ENCODE results near the gene MKI67.

Gene MKI67

DNA sequence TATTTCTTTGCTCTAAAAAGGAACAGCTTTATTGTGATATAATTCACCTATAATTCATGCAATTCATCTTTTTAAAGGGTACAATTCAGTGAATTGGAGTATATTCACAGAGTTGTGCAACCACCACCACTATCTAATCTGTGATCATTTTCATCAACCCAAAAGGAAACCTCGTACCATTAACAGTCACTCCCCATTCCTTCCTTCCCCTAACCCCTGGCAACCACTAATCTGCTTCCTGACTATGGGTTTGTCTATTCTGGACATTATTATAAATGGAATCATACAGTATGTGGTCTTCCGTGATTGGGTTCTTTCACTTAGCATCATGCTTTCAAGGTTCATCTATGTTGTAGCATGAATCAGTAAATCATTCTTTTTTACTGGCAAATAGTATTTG lies 52.3 kb downstream of the MKI67 start:
- DNase-seq, result no peak
- H3K9me3 ChIP-seq, result no peaks in the 10 kb centered on the region
- no peaks in the 10 kb centered on the region for H3K27me3 ChIP-seq
- intact Hi-C loops (cut with DNase I; ENCODE audit: low total_unique reads), result loop anchor here (5.0 kb wide), 1 partner anchor 37 kb away; no protein-coding TSS in a partner anchor
- H3K36me3 ChIP-seq, result peaks cover 0 to 72% (median 41%) of the 10 kb centered on the region in 3 donors
- no peak overlapping the region for H3K4me3 ChIP-seq
- H3K27ac ChIP-seq, result no peak overlapping the region
- H3K4me1 ChIP-seq, result peaks cover 0 to 5% (median 0%) of the 10 kb centered on the region in 4 donors
- TF ChIP-seq CTCF (IDR thresholded peaks at IDR 0.05), result no peak

GRCh38 chr10:128072941-128073645 lies 53.1 kb downstream of the MKI67 start:
- Histone ChIP-seq H3K9me3 (no peaks in the 10 kb centered on the region), H3K4me3 (no peak overlapping the region), H3K27me3 (no peaks in the 10 kb centered on the region), H3K27ac (no peak overlapping the region), H3K36me3 (peaks cover 0 to 69% (median 41%) of the 10 kb centered on the region in 3 donors), H3K4me1 (peaks cover 0 to 5% (median 0%) of the 10 kb centered on the region in 4 donors)
- intact Hi-C loops (cut with DNase I; ENCODE audit: low total_unique reads), result loop anchor here (5.0 kb wide), 1 partner anchor 36 kb away; no protein-coding TSS in a partner anchor
- DNase-seq, result peak in 1 of 2 donors; percentile 56
- no peak for TF ChIP-seq CTCF (IDR thresholded peaks at IDR 0.05)

DNA sequence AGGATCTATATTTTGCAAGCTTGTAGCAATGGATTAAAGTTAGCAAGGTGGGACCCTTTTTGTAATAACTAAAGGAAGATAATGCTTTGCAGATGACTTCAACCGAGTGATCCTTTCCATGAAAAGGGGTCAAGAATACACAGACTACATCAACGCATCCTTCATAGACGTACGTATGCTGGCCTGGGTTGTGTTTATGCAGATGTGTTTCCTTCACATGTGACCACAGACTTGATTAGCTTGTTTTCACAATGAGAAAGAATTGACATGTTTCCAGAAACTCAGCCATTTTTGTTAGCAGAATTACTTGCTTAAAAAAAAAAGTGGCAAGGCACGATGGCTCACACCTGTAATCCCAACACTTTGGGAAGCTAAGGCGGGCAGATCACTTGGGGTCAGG lies 54.2 kb downstream of the MKI67 start:
- intact Hi-C loops (cut with DNase I; ENCODE audit: low total_unique reads), result loop anchor here (5.0 kb wide), 1 partner anchor 35 kb away; no protein-coding TSS in a partner anchor

GRCh38 chr10:128071417-128071782 lies 54.8 kb downstream of the MKI67 start:
- Histone ChIP-seq H3K4me3 (no peak overlapping the region), H3K27me3 (no peaks in the 10 kb centered on the region), H3K9me3 (no peaks in the 10 kb centered on the region), H3K36me3 (peaks cover 0 to 70% (median 37%) of the 10 kb centered on the region in 3 donors), H3K27ac (no peak overlapping the region), H3K4me1 (peaks cover 0 to 5% (median 0%) of the 10 kb centered on the region in 4 donors)
- no peak for TF ChIP-seq CTCF (IDR thresholded peaks at IDR 0.05)
- intact Hi-C loops (cut with DNase I; ENCODE audit: low total_unique reads), result loop anchor here (2.0 to 5.0 kb wide), 2 partner anchors 34 to 159 kb away; no protein-coding TSS in a partner anchor
- DNase-seq, result peak in 1 of 2 donors; percentile 33

More for the DNA sequence above, 54.2 kb downstream of the MKI67 start:
- no peak overlapping the region for H3K4me3 ChIP-seq
- H3K27me3 ChIP-seq, result no peaks in the 10 kb centered on the region
- H3K9me3 ChIP-seq, result no peaks in the 10 kb centered on the region
- H3K36me3 ChIP-seq, result peaks cover 0 to 69% (median 38%) of the 10 kb centered on the region in 3 donors
- H3K27ac ChIP-seq, result no peak overlapping the region
- DNase-seq, result no peak
- no peak for TF ChIP-seq CTCF (IDR thresholded peaks at IDR 0.05)
- H3K4me1 ChIP-seq, result peaks cover 0 to 5% (median 0%) of the 10 kb centered on the region in 4 donors

DNA sequence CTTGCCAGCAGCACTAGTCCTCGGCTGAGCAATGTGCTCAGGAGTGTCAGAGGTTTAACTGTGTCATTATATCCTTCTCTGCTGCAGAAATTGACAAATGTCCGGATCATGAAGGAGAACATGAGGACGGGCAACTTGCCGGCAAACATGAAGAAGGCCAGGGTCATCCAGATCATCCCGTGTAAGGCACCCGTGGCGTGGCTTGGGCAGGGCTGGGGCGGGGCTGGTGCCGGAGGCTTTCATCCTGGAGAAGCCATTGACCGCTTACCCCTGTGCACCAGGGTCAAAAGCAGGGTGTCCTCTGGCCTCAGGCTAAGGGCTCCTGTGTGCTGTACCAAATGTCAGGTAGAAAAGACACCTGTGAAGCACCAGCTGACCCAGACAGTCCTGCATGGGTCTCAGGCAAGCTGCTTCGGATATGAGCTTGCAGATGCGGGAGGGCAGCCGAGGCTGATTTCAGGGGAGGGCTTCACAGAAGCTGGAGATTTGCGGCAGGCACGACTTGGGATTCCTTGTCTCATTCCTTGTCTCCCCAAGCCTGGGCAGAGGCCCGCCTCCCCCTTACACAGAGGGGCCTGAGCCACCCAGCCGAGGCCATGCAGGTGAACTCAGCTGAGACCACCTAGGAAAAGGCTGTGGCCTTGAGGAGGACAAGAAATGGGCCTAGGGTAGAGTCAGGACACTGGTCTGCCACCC lies 55.4 kb downstream of the MKI67 start:
- H3K9me3 ChIP-seq, result no peaks in the 10 kb centered on the region
- peaks cover 0 to 5% (median 0%) of the 10 kb centered on the region in 4 donors for H3K4me1 ChIP-seq
- no peak overlapping the region for H3K27ac ChIP-seq
- peaks cover 0 to 75% (median 37%) of the 10 kb centered on the region in 3 donors for H3K36me3 ChIP-seq
- DNase-seq, result peak in 1 of 2 donors; percentile 55
- H3K27me3 ChIP-seq, result no peaks in the 10 kb centered on the region
- TF ChIP-seq CTCF (IDR thresholded peaks at IDR 0.05), result no peak
- intact Hi-C loops (cut with DNase I; ENCODE audit: low total_unique reads), result loop anchor here (2.0 to 5.0 kb wide), 2 partner anchors 34 to 158 kb away; no protein-coding TSS in a partner anchor
- H3K4me3 ChIP-seq, result no peak overlapping the region
